ENCODE results near the gene GALNTL6.
"Not testable (repeated sequence)": the region's sequence is repeated elsewhere in the genome, so short reads cannot be mapped to it uniquely, and the experiment has no call there.

Gene GALNTL6

DNA sequence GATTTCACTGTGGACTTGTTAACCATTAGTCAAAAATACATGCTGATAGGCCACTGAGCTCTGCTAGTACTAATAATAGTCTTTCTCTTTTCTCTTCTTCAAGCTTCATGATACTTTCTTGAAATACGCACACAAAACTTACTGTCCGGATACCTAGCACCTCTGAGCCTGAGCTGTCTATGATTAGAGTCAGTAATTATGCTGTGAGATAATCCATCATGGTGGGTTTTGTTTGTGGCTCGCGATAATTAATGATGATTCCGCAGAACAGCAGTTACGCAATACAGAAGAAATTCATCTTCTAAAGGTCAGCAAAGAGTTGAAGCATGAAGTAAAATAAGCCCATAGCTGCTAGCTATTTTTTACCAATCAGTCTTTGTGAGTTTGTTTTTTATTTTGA, 843.9 kb downstream of the GALNTL6 start:
- no peak for DNase-seq (ENCODE audit: low read depth in 2 of 2)

DNA sequence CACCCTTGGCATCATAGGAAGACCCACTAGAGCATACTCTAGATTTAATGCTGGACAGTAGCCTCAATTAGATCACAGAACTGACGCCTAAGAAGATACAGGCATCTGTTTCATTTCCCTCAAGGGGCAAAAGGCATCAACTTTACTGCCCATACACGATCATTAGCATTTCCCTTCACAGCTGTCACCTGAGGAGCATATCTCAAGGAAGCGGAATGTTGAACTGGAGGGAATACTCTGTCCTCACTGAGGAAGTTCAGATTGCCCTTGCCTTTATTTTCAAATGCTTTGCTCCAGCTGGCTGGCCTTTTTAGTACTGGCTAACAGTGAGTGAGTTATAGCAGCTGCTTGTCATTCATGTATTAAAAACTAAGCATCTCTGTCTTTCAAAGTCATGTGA, 847.0 kb downstream of the GALNTL6 start:
- no peak for DNase-seq (ENCODE audit: low read depth in 2 of 2)

DNA sequence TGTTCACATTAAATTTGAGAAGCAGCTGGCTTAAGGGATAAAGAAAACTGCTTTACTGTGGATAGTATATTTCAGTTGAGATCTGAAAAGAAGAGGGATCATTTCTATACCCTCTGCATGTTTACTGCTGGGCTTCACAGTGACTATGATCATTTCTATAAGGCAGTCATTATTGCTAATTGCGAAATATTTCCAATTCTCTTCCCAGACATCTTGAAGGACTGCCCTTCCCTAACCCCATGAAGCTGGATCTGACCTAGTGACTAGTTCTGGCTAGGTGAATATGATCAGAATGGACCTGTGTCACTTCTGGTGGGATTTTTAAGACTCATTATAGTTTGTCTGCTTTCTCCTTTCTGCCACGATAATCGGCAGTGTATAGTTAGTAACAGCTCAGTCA, 848.9 kb downstream of the GALNTL6 start:
- DNase-seq (ENCODE audit: low read depth in 2 of 2): no peak

DNA sequence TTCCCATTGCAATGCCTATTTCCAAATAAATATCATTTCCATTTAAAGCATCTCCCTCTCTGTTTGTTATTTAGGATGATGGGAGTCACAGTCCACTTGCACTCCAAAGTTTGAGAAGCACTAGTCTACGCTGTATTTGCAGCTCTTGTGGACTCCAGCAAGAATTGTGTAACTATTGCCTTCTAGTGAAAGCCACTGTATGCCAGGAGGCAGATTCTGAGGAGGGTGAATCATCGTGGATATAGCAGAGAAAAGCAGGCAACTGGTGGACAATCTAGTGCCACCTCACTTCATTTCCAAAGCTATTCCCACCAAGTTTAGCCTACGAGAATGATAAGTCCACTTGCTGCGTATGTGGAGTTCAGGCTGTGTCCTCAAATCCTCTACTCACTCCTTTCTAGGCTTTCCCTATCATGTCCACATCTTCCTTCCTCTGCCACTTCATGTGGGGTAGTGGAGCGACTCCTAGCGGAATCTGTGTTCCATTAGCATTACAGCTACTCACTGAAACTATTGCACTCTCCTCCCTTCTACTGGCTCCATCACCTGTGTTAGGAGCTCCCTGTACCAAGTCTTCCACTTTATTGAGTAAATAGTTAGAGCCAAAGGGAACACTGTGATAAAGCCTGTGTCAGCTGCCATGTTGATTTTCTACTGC, 853.6 kb downstream of the GALNTL6 start:
- DNase-seq (ENCODE audit: low read depth in 2 of 2): no peak

DNA sequence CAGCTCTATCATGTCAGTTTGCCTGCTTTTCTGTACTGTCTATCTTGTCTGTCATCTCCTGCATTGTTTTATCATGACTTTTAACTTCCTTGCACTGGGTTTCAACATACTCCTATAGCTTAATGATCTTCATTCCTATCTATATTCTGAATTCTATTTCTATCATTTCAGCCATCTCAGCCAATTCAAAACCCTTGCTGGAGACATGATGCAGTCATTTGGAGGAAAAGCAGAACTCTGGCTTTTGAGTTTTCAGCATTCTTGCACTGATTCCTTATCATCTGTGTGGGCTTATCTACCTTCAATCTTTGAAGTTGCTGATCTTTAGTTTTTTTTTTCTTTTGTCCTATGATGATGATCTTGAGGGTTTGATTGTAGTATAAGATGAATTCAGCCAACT, 861.6 kb downstream of the GALNTL6 start:
- DNase-seq (ENCODE audit: low read depth in 2 of 2): no peak

DNA sequence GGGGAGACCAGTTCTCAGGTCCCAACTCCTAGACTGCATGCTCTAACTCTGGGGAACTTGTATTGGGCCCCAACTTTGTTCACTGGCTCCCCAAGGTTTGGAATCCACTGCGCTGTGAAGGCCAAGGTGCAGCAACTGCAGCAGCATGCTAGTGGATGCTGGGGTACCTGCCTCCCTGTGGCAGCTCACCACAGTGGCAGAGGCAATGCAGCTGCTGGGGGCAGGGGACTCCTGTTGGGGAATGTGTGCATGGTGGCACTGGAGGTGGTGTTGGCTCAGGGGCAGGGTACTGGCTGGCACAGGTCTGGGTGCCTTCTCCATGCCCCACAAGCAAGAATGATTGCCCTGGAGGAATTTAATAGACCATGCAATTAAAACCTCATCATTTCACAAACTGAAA, 862.0 kb downstream of the GALNTL6 start:
- no peak for DNase-seq (ENCODE audit: low read depth in 2 of 2)

DNA sequence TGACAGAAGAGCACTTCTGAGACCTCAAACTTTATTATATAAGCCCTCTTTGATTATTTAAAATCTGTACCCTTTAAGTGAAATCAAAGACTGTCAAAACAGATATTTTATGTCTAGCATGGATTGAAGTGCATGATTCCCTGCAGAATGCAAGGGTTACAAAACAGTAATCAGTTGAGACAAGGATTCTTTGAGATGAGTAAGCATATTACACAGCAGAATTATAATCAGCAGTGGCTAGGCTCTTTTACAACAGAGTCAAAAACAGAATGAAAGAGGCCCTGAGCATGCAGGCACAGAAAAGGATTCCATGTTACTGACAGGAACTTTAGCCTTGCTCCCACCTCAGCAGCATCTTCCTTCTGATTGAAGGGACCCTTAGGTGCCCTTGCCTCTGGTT, 867.5 kb downstream of the GALNTL6 start:
- no peak for DNase-seq (ENCODE audit: low read depth in 2 of 2)

DNA sequence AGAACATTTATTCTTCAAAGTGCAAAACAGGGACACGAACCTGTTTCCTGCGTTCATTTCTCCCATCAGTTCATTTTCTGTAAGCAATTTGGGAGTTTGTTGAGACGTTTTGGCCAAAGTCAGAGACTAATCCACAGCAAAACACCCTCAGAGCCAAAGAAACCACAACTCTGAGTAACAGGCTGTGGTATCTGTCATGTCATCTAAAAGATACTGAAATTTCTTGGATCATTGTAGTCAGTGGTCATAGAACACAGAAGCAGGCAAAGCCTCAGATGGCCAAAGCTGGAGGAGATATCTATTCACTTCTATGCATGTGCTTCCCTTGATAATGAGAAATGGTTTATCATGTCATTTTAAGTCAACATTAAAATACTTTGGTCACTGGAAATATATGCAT, 869.8 kb downstream of the GALNTL6 start:
- no peak for DNase-seq (ENCODE audit: low read depth in 2 of 2)

DNA sequence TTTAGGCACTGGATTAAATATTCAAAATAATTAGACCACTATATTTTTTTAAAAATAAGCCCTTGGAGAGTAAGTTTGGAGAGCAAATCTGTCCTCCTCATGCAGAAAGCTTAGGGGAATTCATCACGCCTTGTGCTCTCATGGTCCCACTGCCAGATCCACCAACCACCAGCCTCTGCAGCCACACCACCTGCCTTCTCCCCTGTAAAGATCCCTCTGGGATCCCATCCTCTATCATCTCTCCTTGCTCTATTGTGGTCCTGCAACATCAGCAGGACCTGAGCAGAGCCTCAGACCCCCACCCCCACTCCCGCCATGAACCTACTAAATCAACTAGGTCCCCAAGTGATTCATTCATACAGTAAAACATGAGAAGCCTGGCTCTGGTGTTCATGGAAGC, 872.8 kb downstream of the GALNTL6 start:
- no peak for DNase-seq (ENCODE audit: low read depth in 2 of 2)

DNA sequence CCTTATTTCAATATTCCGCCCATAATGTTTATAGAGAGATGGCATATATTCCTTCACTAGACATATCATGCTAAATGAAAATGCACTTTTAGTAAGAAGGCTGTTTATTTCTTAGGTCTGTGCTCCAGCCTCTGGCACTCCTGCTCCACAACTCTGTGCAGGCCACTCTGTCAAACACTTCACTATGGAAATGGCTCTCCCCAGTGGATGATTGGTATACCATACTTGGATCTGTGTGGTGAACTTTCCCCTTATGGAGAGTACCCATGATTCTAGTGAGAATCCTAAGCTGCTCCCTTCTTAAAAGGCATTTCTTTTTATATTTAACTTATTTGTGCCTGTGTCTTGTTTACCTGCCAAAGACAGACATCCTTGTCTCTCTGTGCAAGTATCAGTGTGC, 875.3 kb downstream of the GALNTL6 start:
- no peak for DNase-seq (ENCODE audit: low read depth in 2 of 2)

DNA sequence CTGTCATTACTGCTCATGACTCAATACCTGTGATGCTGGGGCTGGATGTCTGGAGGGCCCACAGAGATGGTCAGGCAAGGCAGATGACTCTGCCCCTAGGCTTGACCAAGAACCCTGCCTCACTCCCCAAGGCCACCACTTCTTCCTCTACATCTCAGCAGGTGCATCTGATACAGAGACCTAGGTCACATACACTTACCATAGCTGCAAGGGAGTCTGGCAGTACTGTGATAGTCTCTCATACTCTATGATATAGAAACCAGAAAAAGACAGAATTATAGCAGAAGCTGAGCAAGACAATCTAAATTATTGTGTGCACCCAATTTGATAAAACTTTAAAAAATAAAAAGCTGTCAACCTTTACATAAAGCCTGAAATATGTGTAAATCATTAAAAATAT, 878.3 kb downstream of the GALNTL6 start:
- no peak for DNase-seq (ENCODE audit: low read depth in 2 of 2)

DNA sequence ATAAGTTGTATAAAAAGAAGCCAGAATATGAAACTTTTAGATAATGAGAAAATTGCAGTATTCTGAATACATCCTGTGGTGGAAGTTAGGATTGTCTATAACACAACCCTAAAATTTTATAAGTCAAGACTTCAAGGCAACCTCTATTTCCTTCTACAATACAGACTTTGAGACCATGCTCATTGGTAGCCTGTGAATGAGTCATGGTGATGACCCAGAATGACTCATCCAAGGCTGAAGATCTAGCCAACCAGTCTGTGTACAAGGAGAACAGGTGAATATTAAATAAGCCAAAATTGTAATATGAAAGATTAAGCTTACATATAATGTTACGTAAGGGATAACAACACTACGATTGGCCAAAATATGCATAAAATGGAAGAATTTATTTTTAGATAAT, 879.5 kb downstream of the GALNTL6 start:
- DNase-seq (ENCODE audit: low read depth in 2 of 2): no peak

DNA sequence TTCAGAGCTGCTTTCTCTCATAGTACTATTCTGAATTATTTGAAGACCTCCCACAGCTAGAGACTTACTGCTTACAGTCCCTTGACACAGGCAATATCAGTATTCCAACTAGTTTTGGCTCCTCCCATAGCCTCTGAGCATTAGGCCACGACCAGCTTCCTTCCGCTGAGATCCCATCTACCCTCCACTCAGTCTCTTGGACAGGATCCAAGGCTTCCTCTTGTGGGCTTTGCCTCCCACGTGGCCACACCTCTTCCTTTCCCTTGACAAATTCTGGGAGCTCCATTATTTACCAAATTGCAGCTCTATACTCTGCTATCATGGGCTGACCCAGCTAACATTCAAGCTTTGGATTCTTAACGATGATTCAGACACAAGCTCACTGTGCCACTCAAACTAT, 885.1 kb downstream of the GALNTL6 start:
- no peak for DNase-seq (ENCODE audit: low read depth in 2 of 2)

DNA sequence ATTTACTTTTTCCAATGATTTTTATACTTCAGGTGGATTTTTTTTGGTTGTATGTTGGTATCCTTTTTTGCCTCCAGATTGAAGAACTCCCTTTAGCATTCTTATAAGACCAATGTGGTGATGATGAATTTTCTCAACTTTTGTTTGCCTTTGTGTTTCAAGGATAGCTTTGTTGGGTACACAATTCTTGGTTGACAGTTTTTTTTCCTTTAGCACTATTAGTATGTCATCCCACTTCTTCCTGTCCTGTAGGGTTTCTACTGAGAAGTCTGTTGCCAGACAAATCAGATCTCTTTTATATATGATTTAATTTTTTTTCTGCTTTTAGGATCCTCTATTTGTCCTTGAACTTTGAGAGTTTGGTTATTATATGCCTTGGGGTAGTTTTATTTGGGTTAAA, 892.4 kb downstream of the GALNTL6 start:
- DNase-seq (ENCODE audit: low read depth in 2 of 2): no peak

DNA sequence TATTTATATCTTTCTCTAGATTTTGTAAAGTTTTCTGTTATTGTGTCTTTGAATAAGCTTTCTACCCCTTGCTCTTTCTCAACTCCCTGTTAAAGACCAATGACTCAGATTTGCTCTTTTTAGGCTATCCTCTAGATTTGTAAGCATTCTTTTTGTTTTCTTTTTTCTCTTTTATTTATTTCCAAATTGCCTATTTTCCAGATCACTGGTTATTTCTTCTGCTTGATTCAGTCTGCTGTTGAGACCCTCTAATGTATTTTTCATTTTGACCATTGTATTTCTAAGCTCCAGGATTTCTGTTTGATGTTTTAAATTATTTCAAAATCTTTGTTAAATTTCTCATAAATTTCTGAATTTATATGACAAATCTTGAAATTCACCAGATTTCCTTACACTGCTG, 892.8 kb downstream of the GALNTL6 start:
- DNase-seq (ENCODE audit: low read depth in 2 of 2): no peak

DNA sequence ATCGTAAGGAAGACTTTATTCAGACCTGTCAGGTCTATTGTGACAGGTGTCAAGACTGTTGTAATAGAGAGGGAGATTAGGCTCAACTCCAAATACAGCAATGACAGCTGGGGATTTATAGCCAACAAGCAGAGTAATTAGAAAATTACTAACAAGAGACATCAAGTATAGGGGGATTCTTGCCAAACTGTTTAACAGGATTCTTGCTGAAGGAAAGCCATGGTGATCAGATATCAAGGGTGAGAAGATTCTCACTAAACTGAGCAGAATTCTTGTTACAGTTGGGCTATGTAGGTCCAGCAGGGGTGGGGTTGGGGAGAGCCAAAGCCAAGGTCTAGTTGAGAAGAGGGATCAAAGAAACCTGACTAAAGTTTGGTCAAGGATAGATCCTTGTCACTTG, 894.4 kb downstream of the GALNTL6 start:
- DNase-seq (ENCODE audit: low read depth in 2 of 2): no peak

DNA sequence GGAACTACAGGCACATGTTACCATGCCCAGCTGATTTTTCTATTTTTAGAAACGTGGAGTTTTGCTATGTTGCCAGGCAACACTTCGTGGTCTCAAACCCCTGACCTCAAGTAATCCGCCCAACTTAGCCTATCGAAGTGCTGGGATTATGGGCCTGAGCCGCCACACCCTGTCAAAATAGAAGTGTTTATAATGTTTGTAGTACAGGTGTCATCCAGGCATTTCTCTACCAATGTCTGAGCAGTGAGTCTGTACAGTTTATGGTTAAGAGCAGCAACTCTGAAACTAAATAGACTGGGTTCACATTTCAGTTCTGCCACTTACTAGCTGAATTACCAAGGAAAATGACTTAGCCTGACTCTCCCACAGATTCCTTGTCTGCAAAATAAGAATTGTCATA, 895.0 kb downstream of the GALNTL6 start:
- no peak for DNase-seq (ENCODE audit: low read depth in 2 of 2)

DNA sequence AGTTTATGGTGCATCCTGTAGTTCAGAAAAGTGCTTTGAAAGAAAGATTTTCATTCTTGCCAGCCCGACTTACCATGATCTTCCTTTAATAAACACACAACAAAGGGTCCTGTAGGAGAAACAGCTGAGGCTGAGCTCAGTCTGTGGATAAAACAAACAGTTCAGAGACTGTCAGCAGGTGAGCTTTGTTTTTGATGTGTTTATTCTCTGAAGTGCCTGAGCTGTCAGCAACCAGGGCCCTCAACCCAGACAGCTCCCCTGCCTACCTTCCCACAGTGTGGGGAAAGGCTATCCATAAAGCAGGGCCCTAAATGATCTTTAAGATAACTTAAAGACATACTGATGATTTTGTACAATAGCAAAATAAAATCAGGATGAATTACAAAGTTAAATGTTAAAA, 896.2 kb downstream of the GALNTL6 start:
- DNase-seq (ENCODE audit: low read depth in 2 of 2): no peak

DNA sequence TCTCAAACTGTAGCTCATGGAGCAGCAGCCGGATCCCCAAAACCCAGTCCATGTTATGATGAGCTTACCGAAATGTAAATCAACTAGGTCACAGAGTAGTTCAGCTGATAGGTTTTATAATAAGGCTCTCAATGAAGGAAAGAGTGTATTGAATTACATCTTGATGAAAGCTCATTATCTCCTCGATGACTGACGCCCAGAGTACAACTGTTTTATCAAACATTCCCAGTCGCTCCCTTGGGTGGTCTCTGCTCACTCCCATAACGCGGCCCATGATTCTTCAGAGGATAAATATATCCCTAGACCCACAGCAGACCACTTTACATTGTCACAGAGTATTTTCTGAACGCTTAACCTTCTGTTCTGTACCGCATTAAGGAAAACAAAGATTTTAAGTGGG, 903.1 kb downstream of the GALNTL6 start:
- no peak for DNase-seq (ENCODE audit: low read depth in 2 of 2)

DNA sequence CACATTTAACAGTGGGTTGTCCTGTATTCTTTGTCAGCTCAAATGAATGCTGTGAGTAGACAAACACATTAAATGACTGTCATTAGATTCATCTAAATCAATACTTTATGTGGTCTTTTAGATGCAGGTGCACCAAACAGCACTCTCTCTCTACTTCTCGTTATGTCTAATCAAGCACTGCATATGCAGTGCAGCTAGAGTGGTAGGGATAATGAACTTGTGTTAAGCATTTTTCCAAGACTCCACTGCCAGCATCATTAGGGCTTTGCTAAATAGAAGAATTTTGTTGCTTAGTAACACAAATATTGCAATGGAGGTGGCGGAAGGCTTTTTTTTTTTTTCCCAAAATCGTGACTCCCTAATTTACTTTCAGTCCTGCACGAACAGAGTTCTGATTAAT, 908.5 kb downstream of the GALNTL6 start:
- no peak for DNase-seq (ENCODE audit: low read depth in 2 of 2)

DNA sequence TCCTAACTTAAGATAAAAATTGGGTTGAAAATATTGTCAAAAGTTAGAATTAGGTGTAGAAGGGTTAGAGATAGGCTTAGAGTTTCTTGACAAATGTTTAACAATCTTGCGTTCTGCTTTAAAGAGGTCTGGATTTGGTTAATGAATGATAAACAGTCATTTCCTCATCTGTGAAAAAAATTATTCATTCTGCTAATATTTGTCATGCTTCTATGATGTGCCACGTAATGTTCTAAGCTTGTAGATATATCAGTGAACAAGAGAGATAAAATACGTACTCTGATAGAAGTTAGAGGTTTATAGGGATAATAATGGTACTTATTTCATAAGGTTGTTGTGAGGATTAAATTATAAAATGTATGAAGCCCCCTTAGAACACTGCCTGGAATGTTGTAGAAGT, 912.4 kb downstream of the GALNTL6 start:
- DNase-seq (ENCODE audit: low read depth in 2 of 2): no peak

DNA sequence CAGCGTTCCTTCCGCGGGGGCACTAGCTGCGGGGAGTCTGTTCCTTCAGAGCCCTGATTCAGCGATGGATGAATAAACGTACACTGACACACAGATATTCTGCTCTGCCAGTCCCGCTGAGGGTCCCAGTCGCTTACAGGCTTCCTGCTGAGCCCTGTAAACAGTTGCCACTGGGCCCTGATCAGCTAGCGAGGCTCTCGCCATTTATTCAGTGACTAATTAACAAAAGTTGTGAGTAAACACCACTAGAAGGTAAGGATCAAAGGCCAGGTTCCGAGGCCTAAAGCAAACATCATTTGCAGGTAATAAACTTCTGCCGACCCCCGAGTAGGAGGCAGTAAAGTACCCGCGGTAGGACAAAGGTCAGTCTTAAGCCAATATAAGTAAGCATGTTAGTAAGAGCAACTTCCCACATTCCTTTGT, 912.8 kb downstream of the GALNTL6 start:
- DNase-seq (ENCODE audit: low read depth in 2 of 2): no peak

DNA sequence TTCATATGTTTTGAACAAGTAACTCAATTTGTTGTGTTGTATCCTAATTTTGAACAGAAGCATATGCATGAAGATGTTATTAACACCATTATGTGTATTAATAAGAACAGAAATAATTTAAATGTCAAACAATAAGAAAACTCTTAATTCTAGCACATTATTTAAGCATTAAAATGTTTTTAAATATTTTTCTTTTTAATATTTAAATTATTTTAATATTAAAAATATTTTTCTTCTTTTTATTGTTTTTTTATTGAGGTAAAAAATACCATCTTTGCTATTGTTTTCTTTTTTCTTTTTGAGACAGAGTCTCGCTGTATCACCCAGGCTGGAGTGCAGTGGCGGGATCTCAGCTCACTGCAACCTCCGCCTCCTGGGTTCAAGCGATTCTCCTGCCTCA, 914.4 kb downstream of the GALNTL6 start:
- no peak for DNase-seq (ENCODE audit: low read depth in 2 of 2)

DNA sequence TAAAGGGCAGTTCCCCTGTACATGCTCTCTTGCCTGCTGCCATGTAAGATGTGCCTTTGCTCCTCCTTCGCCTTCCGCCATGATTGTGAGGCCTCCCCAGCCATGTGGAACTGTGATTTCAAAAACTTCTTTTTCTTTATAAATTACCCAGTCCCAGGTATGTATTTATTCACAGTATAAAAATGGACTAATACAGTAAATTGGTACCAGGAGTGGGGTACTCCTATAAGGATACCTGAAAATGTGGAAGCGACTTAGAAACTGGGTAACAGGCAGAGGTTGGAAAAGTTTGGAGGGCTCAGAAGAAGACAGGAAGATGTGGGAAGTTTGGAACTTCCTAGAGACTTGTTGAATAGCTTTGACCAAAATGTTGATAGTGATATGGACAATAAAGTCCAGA, 920.4 kb downstream of the GALNTL6 start:
- not testable (repeated sequence) for DNase-seq (ENCODE audit: low read depth in 2 of 2)

DNA sequence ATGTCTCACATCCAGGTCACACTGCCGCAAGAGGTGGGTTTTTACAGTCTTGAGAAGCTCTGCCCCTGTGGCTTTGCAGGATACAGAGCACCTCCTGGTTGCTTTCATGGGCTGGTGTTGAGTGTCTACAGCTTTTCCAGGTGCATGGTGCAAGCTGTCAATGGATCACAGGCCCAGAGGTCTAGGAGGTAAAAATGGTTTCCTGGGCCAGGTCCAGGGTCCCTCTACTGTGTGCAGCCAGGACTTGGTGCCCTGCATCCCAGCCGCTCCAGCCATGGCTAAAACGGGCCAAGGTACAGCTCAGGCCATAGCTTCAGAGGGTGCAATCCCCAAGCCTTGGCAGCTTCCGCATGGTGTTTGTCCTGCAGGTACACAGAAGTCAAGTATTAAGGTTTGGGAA, 921.4 kb downstream of the GALNTL6 start:
- no peak for DNase-seq (ENCODE audit: low read depth in 2 of 2)
